ENCODE measurements around the gene AKR1E2. TPM values are rescaled to one million over a fixed set of nuclear protein-coding genes. Genes with fewer than 3 reads are reported as not detected.
A peak's percentile ranks its signal among the peaks of the same experiment; 100 is the strongest.

AKR1E2 gene
- total RNA-seq, 1 experiment from 2014 or later: 4.7 TPM

GRCh38 chr10:4813023-4813422 is 13.0 kb upstream of the AKR1E2 start:
- BruUV-seq (replicated peaks): no TSS peak
- H3K4me3 ChIP-seq (ENCODE audit: low read depth in 2 of 2, low read length in 2 of 2): no peak overlapping the region
- no peaks in the 10 kb centered on the region; the same call in 1 of the 2 replicates for H3K9me3 ChIP-seq (ENCODE audit: control insufficient read depth, insufficient read depth, low read depth, low read length)
- peak overlapping the region; percentile 67 for H3K27ac ChIP-seq (ENCODE audit: low read length)
- H3K4me1 ChIP-seq (ENCODE audit: control insufficient read depth, insufficient read depth, low read length): peaks cover 7% of the 10 kb centered on the region
- CTCF ChIA-PET: no interaction called here
- no peaks in the 10 kb centered on the region for H3K36me3 ChIP-seq (ENCODE audit: control insufficient read depth, insufficient read depth, low read length)
- DNase-seq (ENCODE audit: low read depth, low spot score) (peak; percentile 30), ATAC-seq (peak; percentile 80; the same call in 1 of the 2 replicates)
- in situ Hi-C loops (cut with HindIII; ENCODE audit: low pct_unique_long_range_greater_than_20kb, low sequenced_read_pairs) (no loop called here), intact Hi-C loops (cut with micrococcal nuclease; ENCODE audit: unreplicated experiment) (no loop called here)
- TF ChIP-seq TCF7L2 (IDR thresholded peaks at IDR 0.05; ENCODE audit: low read depth, low read length) (peak; percentile 48; the same call in 1 of the 2 replicates), SIN3A (IDR thresholded peaks at IDR 0.05; ENCODE audit: borderline replicate concordance, insufficient read depth, low read depth, low read length) (no peak)
- TF ChIP-seq, protein P1, sequence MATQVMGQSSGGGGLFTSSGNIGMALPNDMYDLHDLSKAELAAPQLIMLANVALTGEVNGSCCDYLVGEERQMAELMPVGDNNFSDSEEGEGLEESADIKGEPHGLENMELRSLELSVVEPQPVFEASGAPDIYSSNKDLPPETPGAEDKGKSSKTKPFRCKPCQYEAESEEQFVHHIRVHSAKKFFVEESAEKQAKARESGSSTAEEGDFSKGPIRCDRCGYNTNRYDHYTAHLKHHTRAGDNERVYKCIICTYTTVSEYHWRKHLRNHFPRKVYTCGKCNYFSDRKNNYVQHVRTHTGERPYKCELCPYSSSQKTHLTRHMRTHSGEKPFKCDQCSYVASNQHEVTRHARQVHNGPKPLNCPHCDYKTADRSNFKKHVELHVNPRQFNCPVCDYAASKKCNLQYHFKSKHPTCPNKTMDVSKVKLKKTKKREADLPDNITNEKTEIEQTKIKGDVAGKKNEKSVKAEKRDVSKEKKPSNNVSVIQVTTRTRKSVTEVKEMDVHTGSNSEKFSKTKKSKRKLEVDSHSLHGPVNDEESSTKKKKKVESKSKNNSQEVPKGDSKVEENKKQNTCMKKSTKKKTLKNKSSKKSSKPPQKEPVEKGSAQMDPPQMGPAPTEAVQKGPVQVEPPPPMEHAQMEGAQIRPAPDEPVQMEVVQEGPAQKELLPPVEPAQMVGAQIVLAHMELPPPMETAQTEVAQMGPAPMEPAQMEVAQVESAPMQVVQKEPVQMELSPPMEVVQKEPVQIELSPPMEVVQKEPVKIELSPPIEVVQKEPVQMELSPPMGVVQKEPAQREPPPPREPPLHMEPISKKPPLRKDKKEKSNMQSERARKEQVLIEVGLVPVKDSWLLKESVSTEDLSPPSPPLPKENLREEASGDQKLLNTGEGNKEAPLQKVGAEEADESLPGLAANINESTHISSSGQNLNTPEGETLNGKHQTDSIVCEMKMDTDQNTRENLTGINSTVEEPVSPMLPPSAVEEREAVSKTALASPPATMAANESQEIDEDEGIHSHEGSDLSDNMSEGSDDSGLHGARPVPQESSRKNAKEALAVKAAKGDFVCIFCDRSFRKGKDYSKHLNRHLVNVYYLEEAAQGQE (IDR thresholded peaks at IDR 0.05; ENCODE audit: insufficient read depth in 1 of 2, low read depth in 2 of 2, low read length in 1 of 2): no peak
- H3K27me3 ChIP-seq (ENCODE audit: control insufficient read depth, insufficient read depth, low read length): no peaks in the 10 kb centered on the region
- POLR2A ChIA-PET: no interaction called here

GRCh38 chr10:4813496-4813895 is 12.5 kb upstream of the AKR1E2 start:
- DNase-seq (ENCODE audit: low read depth, low spot score): no peak
- H3K4me1 ChIP-seq (ENCODE audit: control insufficient read depth, insufficient read depth, low read length): peaks cover 7% of the 10 kb centered on the region
- ATAC-seq: no peak
- no TSS peak for BruUV-seq (replicated peaks)
- POLR2A ChIA-PET: no interaction called here
- intact Hi-C loops (cut with micrococcal nuclease; ENCODE audit: unreplicated experiment): no loop called here
- H3K9me3 ChIP-seq (ENCODE audit: control insufficient read depth, insufficient read depth, low read depth, low read length): no peaks in the 10 kb centered on the region; the same call in 1 of the 2 replicates
- no peak overlapping the region for H3K4me3 ChIP-seq (ENCODE audit: low read depth in 2 of 2, low read length in 2 of 2)
- no peaks in the 10 kb centered on the region for H3K27me3 ChIP-seq (ENCODE audit: control insufficient read depth, insufficient read depth, low read length)
- H3K27ac ChIP-seq (ENCODE audit: low read length): peak overlapping the region; percentile 68; the same call in 1 of the 2 replicates
- in situ Hi-C loops (cut with HindIII; ENCODE audit: low pct_unique_long_range_greater_than_20kb, low sequenced_read_pairs): no loop called here
- no peak for TF ChIP-seq TCF7L2 (IDR thresholded peaks at IDR 0.05; ENCODE audit: low read depth, low read length)
- TF ChIP-seq POLR2AphosphoS5 (IDR thresholded peaks at IDR 0.05; ENCODE audit: low read depth, low read length): no peak
- TF ChIP-seq CTCF (IDR thresholded peaks at IDR 0.05): no peak
- TF ChIP-seq SIN3A (IDR thresholded peaks at IDR 0.05; ENCODE audit: borderline replicate concordance, insufficient read depth, low read depth, low read length): no peak
- TF ChIP-seq, protein P1 (IDR thresholded peaks at IDR 0.05; ENCODE audit: insufficient read depth in 1 of 2, low read depth in 2 of 2, low read length in 1 of 2): no peak
- no peaks in the 10 kb centered on the region for H3K36me3 ChIP-seq (ENCODE audit: control insufficient read depth, insufficient read depth, low read length)
- CTCF ChIA-PET: no interaction called here
